Neural cell (in vitro differentiated cells): ENCODE measurements around the gene THRA.

Experiments
- CTCF ChIP-seq: fragments of 450-650 bp; IDR thresholded peaks from 2 replicates; pipeline ENCODE4 v1.5.1; 2014; ENCODE audit warnings: antibody characterized with exemption, mild to moderate bottlenecking, moderate library complexity; ENCODE audit not compliant: poor library complexity, severe bottlenecking
- EP300 ChIP-seq: fragments of 450-650 bp; conservative IDR thresholded peaks from 2 replicates; pipeline ENCODE4 v1.6.1; 2014; ENCODE audit warnings: antibody characterized with exemption, mild to moderate bottlenecking, moderate library complexity; ENCODE audit not compliant: poor library complexity, severe bottlenecking
- EZH2 ChIP-seq: fragments of 200-600, 300-800 bp; shearing (Covaris generic), sonication (generic); IDR thresholded peaks from 2 replicates; pipeline ENCODE4 v1.6.1; 2014; ENCODE audit warnings: antibody characterized with exemption, low read length, borderline replicate concordance, mild to moderate bottlenecking; ENCODE audit not compliant: insufficient read depth, poor library complexity, severe bottlenecking
- POLR2AphosphoS5 ChIP-seq: IDR thresholded peaks from 2 replicates; pipeline ENCODE4 v1.6.1; 2012
- RAD21 ChIP-seq: fragments of 450-650 bp; conservative IDR thresholded peaks from 2 replicates; pipeline ENCODE4 v1.6.1; 2014; ENCODE audit warnings: antibody characterized with exemption, mild to moderate bottlenecking, moderate library complexity
- REST ChIP-seq: IDR thresholded peaks from 2 replicates; pipeline ENCODE4 v1.6.1; 2012; ENCODE audit warnings: borderline replicate concordance
- SMC3 ChIP-seq: fragments of 450-650 bp; conservative IDR thresholded peaks from 2 replicates; pipeline ENCODE4 v1.6.1; 2014; ENCODE audit warnings: antibody characterized with exemption, mild to moderate bottlenecking, moderate library complexity; ENCODE audit not compliant: poor library complexity
- TAF1 ChIP-seq: IDR thresholded peaks from 2 replicates; pipeline ENCODE4 v1.6.1; 2012; ENCODE audit warnings: low read depth

- TF ChIP-seq CTCF (no peak), EP300 (no peak), REST (no peak), SMC3 (no peak), TAF1 (no peak), POLR2AphosphoS5 (no peak), RAD21 (no peak), EZH2 (no peak)
Measured at GRCh38 chr17:40087903-40088718, 25.3 kb downstream of the THRA start.
